ENCODE data around the gene E2F3. TPM values are rescaled to one million over a fixed set of nuclear protein-coding genes. Genes with fewer than 3 reads are reported as not detected.

The E2F3 gene
- 3.1 and 4.1 TPM in 2 replicates for total RNA-seq
- 12.3 and 14.8 TPM in 2 replicates for polyA plus RNA-seq
- 9.1 and 10.2 TPM in 2 replicates for polyA plus RNA-seq (2012)
- 6.0 and 7.7 TPM in 2 replicates for polyA minus RNA-seq (ENCODE audit: low replicate concordance)

DNA sequence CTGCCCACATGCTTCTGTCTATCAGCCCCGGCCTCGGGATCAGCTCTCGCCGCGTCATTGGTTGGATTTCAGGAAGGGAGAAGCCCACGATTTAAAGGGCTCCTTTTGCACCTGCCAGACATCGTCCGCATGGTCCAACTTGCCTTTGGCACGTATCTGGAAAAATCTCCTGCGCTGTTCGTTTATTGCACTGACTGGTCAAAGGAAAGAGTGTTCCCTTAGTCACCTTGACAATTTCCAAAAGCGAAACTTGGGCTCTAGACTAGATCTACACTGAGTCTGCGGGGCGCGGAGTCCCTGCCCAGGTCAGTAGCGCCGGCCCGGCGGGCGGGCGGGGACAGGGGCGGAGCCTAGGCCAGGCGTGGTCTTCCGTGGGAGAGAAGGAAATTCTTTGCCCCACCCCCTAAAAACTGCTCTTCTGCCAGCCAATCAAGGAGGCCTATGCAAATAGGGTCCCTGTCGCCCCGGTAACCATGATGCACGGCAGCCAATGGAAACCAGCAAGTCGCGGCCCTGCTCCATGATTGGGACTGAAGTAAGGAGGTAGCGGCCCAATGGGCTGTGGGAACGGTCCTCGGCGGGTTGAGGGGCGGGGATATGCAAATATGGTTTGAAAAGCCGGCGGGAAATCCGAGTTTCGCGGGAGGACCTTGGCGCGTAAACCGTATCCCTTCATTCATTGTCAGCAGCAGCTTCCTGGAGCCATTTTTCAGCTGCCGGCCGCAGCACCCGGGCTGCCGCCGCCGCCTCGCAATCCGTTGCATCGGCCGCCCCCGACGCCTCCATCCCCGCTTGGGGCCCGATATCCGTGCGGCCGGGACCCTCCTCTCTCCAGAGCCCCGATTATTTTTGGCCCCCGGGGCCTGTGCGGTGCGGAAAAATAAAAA, at the start of gene E2F3:
Gene E2F3 (plus strand): TSS at position 675 of the 887 bp plus-strand sequence. CDS start 354 bp downstream, outside the sequence.
- peak; percentile 100 for DNase-seq (ENCODE audit: low read depth in 2 of 2)
- peak within 1 kb of the TSS; percentile 65 to 96 (median 82) for H3K4me3 ChIP-seq (replicated peaks in 1 of 4; ENCODE audit: control extremely low read depth in 1 of 4, insufficient read depth in 1 of 4, low read depth in 3 of 4, low read length in 4 of 4)
- no peaks in the 10 kb centered on the region for H3K4me1 ChIP-seq (ENCODE audit: control insufficient read depth, extremely low read depth, insufficient read depth, low read length)
- no peaks in the 10 kb centered on the region for H3K9me3 ChIP-seq (ENCODE audit: control insufficient read depth, insufficient read depth, low read depth, low read length)
- peak within 1 kb of the TSS; percentile 96 for H2AFZ ChIP-seq (ENCODE audit: low read length)
- peak within 1 kb of the TSS; percentile 100 for H3K4me2 ChIP-seq (ENCODE audit: extremely low read depth, insufficient read depth, low read length)
- TF ChIP-seq, protein P1, sequence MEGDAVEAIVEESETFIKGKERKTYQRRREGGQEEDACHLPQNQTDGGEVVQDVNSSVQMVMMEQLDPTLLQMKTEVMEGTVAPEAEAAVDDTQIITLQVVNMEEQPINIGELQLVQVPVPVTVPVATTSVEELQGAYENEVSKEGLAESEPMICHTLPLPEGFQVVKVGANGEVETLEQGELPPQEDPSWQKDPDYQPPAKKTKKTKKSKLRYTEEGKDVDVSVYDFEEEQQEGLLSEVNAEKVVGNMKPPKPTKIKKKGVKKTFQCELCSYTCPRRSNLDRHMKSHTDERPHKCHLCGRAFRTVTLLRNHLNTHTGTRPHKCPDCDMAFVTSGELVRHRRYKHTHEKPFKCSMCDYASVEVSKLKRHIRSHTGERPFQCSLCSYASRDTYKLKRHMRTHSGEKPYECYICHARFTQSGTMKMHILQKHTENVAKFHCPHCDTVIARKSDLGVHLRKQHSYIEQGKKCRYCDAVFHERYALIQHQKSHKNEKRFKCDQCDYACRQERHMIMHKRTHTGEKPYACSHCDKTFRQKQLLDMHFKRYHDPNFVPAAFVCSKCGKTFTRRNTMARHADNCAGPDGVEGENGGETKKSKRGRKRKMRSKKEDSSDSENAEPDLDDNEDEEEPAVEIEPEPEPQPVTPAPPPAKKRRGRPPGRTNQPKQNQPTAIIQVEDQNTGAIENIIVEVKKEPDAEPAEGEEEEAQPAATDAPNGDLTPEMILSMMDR (conservative IDR thresholded peaks at IDR 0.05 in 1 of 2, IDR thresholded peaks at IDR 0.05 in 1 of 2; ENCODE audit: low read depth in 1 of 2, low read length in 2 of 2): no peak
- no peak for TF ChIP-seq EZH2 (IDR thresholded peaks at IDR 0.05; ENCODE audit: low read length, missing control alignments)
- H3K27ac ChIP-seq (ENCODE audit: insufficient read depth, low read length): peak within 1 kb of the TSS; percentile 73
- H3K36me3 ChIP-seq (ENCODE audit: control insufficient read depth, insufficient read depth, low read length): no peaks in the 10 kb centered on the region
- H3K79me2 ChIP-seq (ENCODE audit: control insufficient read depth, insufficient read depth, low read length): peaks cover 23% of the 10 kb centered on the region
- H3K9ac ChIP-seq (ENCODE audit: insufficient read depth, low read length): peak within 1 kb of the TSS; percentile 75
- no peaks in the 10 kb centered on the region for H4K20me1 ChIP-seq (ENCODE audit: control insufficient read depth, extremely low read depth, insufficient read depth, low read length)
- no peaks in the 10 kb centered on the region for H3K27me3 ChIP-seq (ENCODE audit: control insufficient read depth, insufficient read depth, low read length)

DNA sequence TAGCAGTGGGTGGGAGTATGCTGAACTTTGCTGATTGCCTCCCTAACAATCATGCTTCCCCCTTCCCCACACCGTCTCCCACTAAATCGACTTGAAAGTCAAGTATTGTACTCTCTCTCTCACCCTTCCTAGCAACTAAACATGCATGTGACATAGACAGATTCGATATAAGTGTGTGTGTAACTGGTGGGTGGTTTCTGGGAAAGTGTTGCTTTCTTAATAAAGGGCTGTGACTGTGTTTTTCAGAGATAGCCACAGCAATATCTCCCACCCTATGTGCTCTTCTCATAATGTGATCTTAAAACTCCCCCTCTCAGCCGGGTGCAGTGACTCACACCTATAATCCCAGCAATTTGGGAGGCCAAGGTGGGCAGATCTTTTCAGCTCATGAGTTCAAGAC, 49.3 kb upstream of the E2F3 start:
- H3K9me3 ChIP-seq (ENCODE audit: control insufficient read depth, insufficient read depth, low read depth, low read length): no peaks in the 10 kb centered on the region
- no peak overlapping the region for H3K4me2 ChIP-seq (ENCODE audit: extremely low read depth, insufficient read depth, low read length)
- H3K27me3 ChIP-seq (ENCODE audit: control insufficient read depth, insufficient read depth, low read length): no peaks in the 10 kb centered on the region
- H4K20me1 ChIP-seq (ENCODE audit: control insufficient read depth, extremely low read depth, insufficient read depth, low read length): no peaks in the 10 kb centered on the region
- TF ChIP-seq, protein P1 (conservative IDR thresholded peaks at IDR 0.05 in 1 of 2, IDR thresholded peaks at IDR 0.05 in 1 of 2; ENCODE audit: low read depth in 1 of 2, low read length in 2 of 2): no peak
- no peak for TF ChIP-seq EZH2 (IDR thresholded peaks at IDR 0.05; ENCODE audit: low read length, missing control alignments)
- H3K4me1 ChIP-seq (ENCODE audit: control insufficient read depth, extremely low read depth, insufficient read depth, low read length): no peaks in the 10 kb centered on the region
- no peak overlapping the region for H3K4me3 ChIP-seq (replicated peaks in 1 of 4; ENCODE audit: control extremely low read depth in 1 of 4, insufficient read depth in 1 of 4, low read depth in 3 of 4, low read length in 4 of 4)
- no peak overlapping the region for H3K9ac ChIP-seq (ENCODE audit: insufficient read depth, low read length)
- H3K79me2 ChIP-seq (ENCODE audit: control insufficient read depth, insufficient read depth, low read length): no peaks in the 10 kb centered on the region
- no peak overlapping the region for H3K27ac ChIP-seq (ENCODE audit: insufficient read depth, low read length)
- DNase-seq (ENCODE audit: low read depth in 2 of 2): no peak
- no peak overlapping the region for H2AFZ ChIP-seq (ENCODE audit: low read length)
- no peaks in the 10 kb centered on the region for H3K36me3 ChIP-seq (ENCODE audit: control insufficient read depth, insufficient read depth, low read length)

DNA sequence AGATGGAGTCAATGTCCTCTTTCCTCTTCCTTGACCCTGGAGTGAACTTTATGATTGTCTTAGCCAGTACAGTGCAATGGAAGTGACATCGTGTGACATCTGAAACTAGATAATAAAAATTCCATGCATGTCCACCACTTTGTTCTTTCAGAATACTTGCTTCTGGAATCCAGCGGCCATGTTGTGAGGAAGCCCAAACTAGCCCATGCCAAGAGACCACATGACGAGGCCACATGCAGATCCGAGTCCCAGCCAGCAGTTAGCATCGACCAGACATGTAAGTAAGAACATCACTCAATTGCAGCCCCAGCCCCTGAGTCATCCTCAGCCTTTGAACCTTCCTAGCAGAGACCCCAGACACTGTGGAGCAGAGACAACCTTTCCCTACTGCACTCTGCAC, 48.5 kb upstream of the E2F3 start:
- no peaks in the 10 kb centered on the region for H4K20me1 ChIP-seq (ENCODE audit: control insufficient read depth, extremely low read depth, insufficient read depth, low read length)
- H3K9me3 ChIP-seq (ENCODE audit: control insufficient read depth, insufficient read depth, low read depth, low read length): no peaks in the 10 kb centered on the region
- no peak overlapping the region for H3K9ac ChIP-seq (ENCODE audit: insufficient read depth, low read length)
- no peak overlapping the region for H3K4me2 ChIP-seq (ENCODE audit: extremely low read depth, insufficient read depth, low read length)
- no peaks in the 10 kb centered on the region for H3K36me3 ChIP-seq (ENCODE audit: control insufficient read depth, insufficient read depth, low read length)
- H3K27ac ChIP-seq (ENCODE audit: insufficient read depth, low read length): no peak overlapping the region
- TF ChIP-seq EZH2 (IDR thresholded peaks at IDR 0.05; ENCODE audit: low read length, missing control alignments): no peak
- TF ChIP-seq, protein P1 (conservative IDR thresholded peaks at IDR 0.05 in 1 of 2, IDR thresholded peaks at IDR 0.05 in 1 of 2; ENCODE audit: low read depth in 1 of 2, low read length in 2 of 2): no peak
- H3K27me3 ChIP-seq (ENCODE audit: control insufficient read depth, insufficient read depth, low read length): no peaks in the 10 kb centered on the region
- H3K79me2 ChIP-seq (ENCODE audit: control insufficient read depth, insufficient read depth, low read length): no peaks in the 10 kb centered on the region
- no peaks in the 10 kb centered on the region for H3K4me1 ChIP-seq (ENCODE audit: control insufficient read depth, extremely low read depth, insufficient read depth, low read length)
- no peak overlapping the region for H3K4me3 ChIP-seq (replicated peaks in 1 of 4; ENCODE audit: control extremely low read depth in 1 of 4, insufficient read depth in 1 of 4, low read depth in 3 of 4, low read length in 4 of 4)
- H2AFZ ChIP-seq (ENCODE audit: low read length): no peak overlapping the region
- DNase-seq (ENCODE audit: low read depth in 2 of 2): no peak
